ENCODE results near the gene MCOLN2. TPM values are rescaled to one million over a fixed set of nuclear protein-coding genes. Genes with fewer than 3 reads are reported as not detected.

The MCOLN2 gene
- total RNA-seq, 1 experiment from 2014 or later, result 3.8 TPM

DNA sequence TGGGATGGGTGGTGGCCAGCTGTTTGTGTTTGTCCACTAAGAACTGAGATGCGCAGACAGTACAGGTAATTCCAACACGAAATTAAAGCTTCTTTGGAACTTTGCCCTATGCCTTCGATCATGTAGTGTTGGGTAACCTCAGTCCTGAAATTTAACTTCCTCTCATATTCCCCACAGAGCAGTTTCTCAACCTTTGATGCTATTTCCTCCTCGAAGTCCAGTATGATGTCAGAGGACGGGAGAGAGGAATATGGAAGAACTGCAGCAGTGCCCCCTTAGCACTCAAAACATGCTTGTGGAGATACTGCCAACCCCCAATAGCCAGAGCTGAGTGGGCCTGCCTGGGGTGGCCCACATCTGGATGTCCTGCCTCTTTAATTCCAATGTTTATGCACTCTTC lies 107.5 kb downstream of the MCOLN2 start (continued):
- TF ChIP-seq IRF2 (CRISPR knock-in tag; IDR thresholded peaks at IDR 0.05; ENCODE audit: borderline replicate concordance, low read depth), result no peak
- no peak for TF ChIP-seq ERG (CRISPR knock-in tag; IDR thresholded peaks at IDR 0.05)
- no peak for TF ChIP-seq SMAD4 (CRISPR knock-in tag; IDR thresholded peaks at IDR 0.05)
- TF ChIP-seq, protein P1, sequence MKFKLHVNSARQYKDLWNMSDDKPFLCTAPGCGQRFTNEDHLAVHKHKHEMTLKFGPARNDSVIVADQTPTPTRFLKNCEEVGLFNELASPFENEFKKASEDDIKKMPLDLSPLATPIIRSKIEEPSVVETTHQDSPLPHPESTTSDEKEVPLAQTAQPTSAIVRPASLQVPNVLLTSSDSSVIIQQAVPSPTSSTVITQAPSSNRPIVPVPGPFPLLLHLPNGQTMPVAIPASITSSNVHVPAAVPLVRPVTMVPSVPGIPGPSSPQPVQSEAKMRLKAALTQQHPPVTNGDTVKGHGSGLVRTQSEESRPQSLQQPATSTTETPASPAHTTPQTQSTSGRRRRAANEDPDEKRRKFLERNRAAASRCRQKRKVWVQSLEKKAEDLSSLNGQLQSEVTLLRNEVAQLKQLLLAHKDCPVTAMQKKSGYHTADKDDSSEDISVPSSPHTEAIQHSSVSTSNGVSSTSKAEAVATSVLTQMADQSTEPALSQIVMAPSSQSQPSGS (CRISPR knock-in tag; IDR thresholded peaks at IDR 0.05; ENCODE audit: borderline replicate concordance, low read depth), result no peak
- no peak for TF ChIP-seq GTF2I (CRISPR knock-in tag; conservative IDR thresholded peaks at IDR 0.05)
- no peak for TF ChIP-seq NR3C1 (CRISPR knock-in tag; conservative IDR thresholded peaks at IDR 0.05; ENCODE audit: low read depth)
- TF ChIP-seq GRHL2 (CRISPR knock-in tag; IDR thresholded peaks at IDR 0.05; ENCODE audit: insufficient replicate concordance, severe bottlenecking), result no peak

DNA sequence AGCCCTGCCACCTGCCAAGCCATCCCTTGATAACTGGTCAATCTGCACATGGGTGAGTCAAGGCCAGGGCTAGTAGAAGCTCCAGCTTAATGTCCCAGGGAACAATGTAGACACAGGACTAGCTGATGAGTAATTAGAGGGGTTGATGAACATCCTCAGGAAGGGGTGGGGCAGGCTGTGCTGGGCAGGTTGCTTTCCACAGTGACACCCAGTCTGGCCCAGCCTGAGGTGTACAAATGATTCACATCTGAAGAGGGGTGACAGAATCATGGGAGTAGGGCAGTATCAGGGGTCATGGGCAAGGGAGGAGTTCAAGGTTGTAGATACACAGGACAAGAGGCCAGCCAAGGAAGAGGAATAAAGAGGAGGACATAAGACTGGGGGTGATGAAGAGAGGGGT lies 108.2 kb downstream of the MCOLN2 start:
- no peak overlapping the region for H3K4me3 Mint-ChIP-seq

DNA sequence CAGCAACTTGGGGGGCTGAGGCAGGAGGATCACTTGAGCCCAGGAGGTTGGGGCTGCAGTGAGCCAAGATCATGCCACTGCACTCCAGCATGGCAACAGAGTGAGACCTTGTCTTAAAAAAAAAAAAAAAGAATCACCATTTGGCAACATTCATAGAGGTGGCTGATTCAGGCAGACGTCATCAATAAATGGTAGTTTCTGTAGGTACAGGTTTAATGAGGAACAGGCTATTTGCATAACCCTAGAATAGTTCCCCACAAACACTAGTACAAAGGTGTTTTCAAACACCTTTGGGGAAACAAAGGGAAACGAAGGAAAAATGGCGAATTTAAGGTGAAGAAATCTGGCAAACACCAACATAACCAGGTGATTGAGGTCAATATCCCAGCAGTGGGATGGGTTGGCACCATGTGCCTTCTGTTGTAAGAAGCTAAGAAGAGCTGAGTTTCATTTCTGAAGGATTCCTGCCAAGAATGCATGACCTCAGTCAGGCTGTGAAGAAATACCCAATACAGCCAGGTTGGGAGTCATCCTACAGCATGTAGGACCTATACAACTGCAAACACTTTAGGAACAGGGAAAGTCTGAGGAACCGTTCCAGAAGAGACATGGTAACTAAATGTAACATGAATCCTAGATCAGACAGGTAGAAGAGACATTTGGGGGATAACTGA lies 109.5 kb downstream of the MCOLN2 start:
- Mint-ChIP-seq H3K4me1 (peaks cover 39% of the 10 kb centered on the region), H3K27ac (no peak overlapping the region), H3K4me3 (no peak overlapping the region), H3K36me3 (peaks cover 32% of the 10 kb centered on the region), H3K9me3 (peaks cover 1% of the 10 kb centered on the region), H3K27me3 (ENCODE audit: low read depth) (peaks cover 6% of the 10 kb centered on the region)
- CTCF ChIA-PET, result no interaction called here
- POLR2A ChIA-PET, result no interaction called here
- DNase-seq (ENCODE audit: low spot score) (no peak), ATAC-seq (no peak)
- no peak for TF ChIP-seq GTF2I (CRISPR knock-in tag; conservative IDR thresholded peaks at IDR 0.05)
- TF ChIP-seq, protein P2, sequence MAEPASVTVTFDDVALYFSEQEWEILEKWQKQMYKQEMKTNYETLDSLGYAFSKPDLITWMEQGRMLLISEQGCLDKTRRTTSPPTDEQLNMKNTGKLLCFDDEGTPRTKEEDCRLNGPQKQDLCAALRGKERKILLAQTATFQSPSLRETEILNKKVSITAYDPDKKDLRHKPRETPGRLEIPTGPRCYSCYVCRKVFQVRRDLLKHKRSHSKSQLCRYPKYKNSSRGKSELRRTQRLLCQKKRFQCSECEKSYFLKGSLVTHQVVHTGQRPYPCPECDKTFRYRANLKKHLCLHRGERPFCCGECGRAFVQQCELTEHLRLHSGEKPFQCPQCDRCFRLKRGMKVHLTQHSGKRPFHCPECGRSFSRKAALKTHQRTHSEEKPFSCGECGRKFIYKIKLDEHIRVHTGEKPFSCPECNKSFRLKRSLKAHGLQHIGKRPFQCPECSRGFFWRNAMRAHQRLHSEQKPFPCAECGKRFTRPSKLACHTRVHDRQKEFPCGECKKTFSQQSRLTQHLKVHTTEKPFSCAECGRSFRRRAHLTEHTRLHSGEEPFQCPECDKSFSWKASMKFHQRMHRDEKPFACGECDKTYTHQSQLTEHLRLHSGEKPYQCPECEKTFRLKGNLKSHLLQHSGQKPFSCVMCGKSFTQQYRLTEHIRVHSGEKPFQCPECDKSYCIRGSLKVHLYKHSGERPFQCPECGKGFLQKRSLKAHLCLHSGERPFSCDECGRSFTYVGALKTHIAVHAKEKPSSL (CRISPR knock-in tag; conservative IDR thresholded peaks at IDR 0.05), result no peak
- TF ChIP-seq ZNF396 (CRISPR knock-in tag; IDR thresholded peaks at IDR 0.05; ENCODE audit: borderline replicate concordance), result no peak
- TF ChIP-seq, protein P3, sequence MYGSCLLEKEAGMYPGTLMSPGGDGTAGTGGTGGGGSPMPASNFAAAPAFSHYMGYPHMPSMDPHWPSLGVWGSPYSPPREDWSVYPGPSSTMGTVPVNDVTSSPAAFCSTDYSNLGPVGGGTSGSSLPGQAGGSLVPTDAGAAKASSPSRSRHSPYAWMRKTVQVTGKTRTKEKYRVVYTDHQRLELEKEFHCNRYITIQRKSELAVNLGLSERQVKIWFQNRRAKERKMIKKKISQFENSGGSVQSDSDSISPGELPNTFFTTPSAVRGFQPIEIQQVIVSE (CRISPR knock-in tag; IDR thresholded peaks at IDR 0.05; ENCODE audit: borderline replicate concordance), result no peak

More for the DNA sequence above, 108.2 kb downstream of the MCOLN2 start:
- Mint-ChIP-seq H3K36me3 (peaks cover 25% of the 10 kb centered on the region), H3K27ac (no peak overlapping the region), H3K9me3 (no peaks in the 10 kb centered on the region), H3K4me1 (peaks cover 44% of the 10 kb centered on the region), H3K27me3 (ENCODE audit: low read depth) (peaks cover 14% of the 10 kb centered on the region)
- POLR2A ChIA-PET, result no interaction called here
- DNase-seq (ENCODE audit: low spot score) (no peak), ATAC-seq (no peak)
- TF ChIP-seq TEAD1 (CRISPR knock-in tag; IDR thresholded peaks at IDR 0.05) (no peak), SMAD4 (CRISPR knock-in tag; IDR thresholded peaks at IDR 0.05) (no peak), SP1 (CRISPR knock-in tag; conservative IDR thresholded peaks at IDR 0.05) (no peak), RORB (CRISPR knock-in tag; IDR thresholded peaks at IDR 0.05) (no peak)
- CTCF ChIA-PET, result no interaction called here

GRCh38 chr1:84885469-84885868 lies 111.4 kb downstream of the MCOLN2 start:
- no peak for DNase-seq (ENCODE audit: low spot score)
- peaks cover 48% of the 10 kb centered on the region for H3K36me3 Mint-ChIP-seq
- peaks cover 25% of the 10 kb centered on the region for H3K4me1 Mint-ChIP-seq
- H3K4me3 Mint-ChIP-seq, result no peak overlapping the region
- POLR2A ChIA-PET, result no interaction called here
- H3K27ac Mint-ChIP-seq, result no peak overlapping the region
- peaks cover 13% of the 10 kb centered on the region for H3K9me3 Mint-ChIP-seq
- no peak for ATAC-seq
- no peaks in the 10 kb centered on the region for H3K27me3 Mint-ChIP-seq (ENCODE audit: low read depth)
- CTCF ChIA-PET, result no interaction called here
- TF ChIP-seq, protein P3 (CRISPR knock-in tag; IDR thresholded peaks at IDR 0.05; ENCODE audit: borderline replicate concordance), result no peak
- no peak for TF ChIP-seq ZNF121 (CRISPR knock-in tag; IDR thresholded peaks at IDR 0.05)
- no peak for TF ChIP-seq ZNF219 (CRISPR knock-in tag; IDR thresholded peaks at IDR 0.05; ENCODE audit: borderline replicate concordance)
- no peak for TF ChIP-seq NFYB (CRISPR knock-in tag; conservative IDR thresholded peaks at IDR 0.05; ENCODE audit: low read depth)
- TF ChIP-seq USF2 (CRISPR knock-in tag; IDR thresholded peaks at IDR 0.05), result no peak
- no peak for TF ChIP-seq NR2C2 (CRISPR knock-in tag; IDR thresholded peaks at IDR 0.05)
- TF ChIP-seq CREM (CRISPR knock-in tag; IDR thresholded peaks at IDR 0.05), result no peak
- no peak for TF ChIP-seq SMAD4 (CRISPR knock-in tag; IDR thresholded peaks at IDR 0.05)
- TF ChIP-seq, protein P4, sequence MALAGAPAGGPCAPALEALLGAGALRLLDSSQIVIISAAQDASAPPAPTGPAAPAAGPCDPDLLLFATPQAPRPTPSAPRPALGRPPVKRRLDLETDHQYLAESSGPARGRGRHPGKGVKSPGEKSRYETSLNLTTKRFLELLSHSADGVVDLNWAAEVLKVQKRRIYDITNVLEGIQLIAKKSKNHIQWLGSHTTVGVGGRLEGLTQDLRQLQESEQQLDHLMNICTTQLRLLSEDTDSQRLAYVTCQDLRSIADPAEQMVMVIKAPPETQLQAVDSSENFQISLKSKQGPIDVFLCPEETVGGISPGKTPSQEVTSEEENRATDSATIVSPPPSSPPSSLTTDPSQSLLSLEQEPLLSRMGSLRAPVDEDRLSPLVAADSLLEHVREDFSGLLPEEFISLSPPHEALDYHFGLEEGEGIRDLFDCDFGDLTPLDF (CRISPR knock-in tag; IDR thresholded peaks at IDR 0.05), result no peak
- no peak for TF ChIP-seq IRF2 (CRISPR knock-in tag; IDR thresholded peaks at IDR 0.05; ENCODE audit: borderline replicate concordance, low read depth)
- no peak for TF ChIP-seq NFE2L1 (CRISPR knock-in tag; IDR thresholded peaks at IDR 0.05)
- TF ChIP-seq JAZF1 (CRISPR knock-in tag; IDR thresholded peaks at IDR 0.05), result no peak
